GM13976 (cell line): ENCODE results near the gene PIGZ.

Experiments used
- DNase-seq: peaks from one replicate; pipeline ENCODE4 v3.0.0; 2012; ENCODE audit warnings: low spot score
- CTCF ChIP-seq: IDR thresholded peaks from 2 replicates; pipeline ENCODE4 v1.5.1; 2012; ENCODE audit warnings: borderline replicate concordance, mild to moderate bottlenecking; ENCODE audit not compliant: insufficient read depth; ENCODE audit errors: extremely low read depth, missing control alignments, control extremely low read depth
- in situ Hi-C: fragments of 300-500 bp; cut with MboI; formaldehyde crosslinking; loops from one replicate; pipeline ENCODE4 v1.12.0; 2022; ENCODE audit warnings: low sequenced_read_pairs, mixed read lengths, inconsistent platforms; ENCODE audit not compliant: unreplicated experiment

The PIGZ gene

GRCh38 chr3:197007296-197007940, 38.8 kb upstream of the PIGZ start:
- no peak for TF ChIP-seq CTCF
- DNase-seq = no peak
- in situ Hi-C loops = loop anchor here (25.0 kb wide), 1 partner anchor 180 kb away; no protein-coding TSS in a partner anchor

GRCh38 chr3:197006860-197007259, 38.2 kb upstream of the PIGZ start:
- no peak for DNase-seq
- in situ Hi-C loops = loop anchor here (25.0 kb wide), 1 partner anchor 180 kb away; no protein-coding TSS in a partner anchor
- TF ChIP-seq CTCF = no peak

GRCh38 chr3:197006446-197006845, 37.8 kb upstream of the PIGZ start:
- in situ Hi-C loops = loop anchor here (25.0 kb wide), 1 partner anchor 181 kb away; no protein-coding TSS in a partner anchor

GRCh38 chr3:197003461-197004385, 35.1 kb upstream of the PIGZ start:
- DNase-seq = no peak
- in situ Hi-C loops = loop anchor here (25.0 kb wide), 1 partner anchor 184 kb away; no protein-coding TSS in a partner anchor
- TF ChIP-seq CTCF = no peak

More at GRCh38 chr3:197006446-197006845, 37.8 kb upstream of the PIGZ start:
- TF ChIP-seq CTCF = no peak
- DNase-seq = no peak

GRCh38 chr3:197002701-197003454, 34.2 kb upstream of the PIGZ start:
- in situ Hi-C loops = loop anchor here (25.0 kb wide), 1 partner anchor 184 kb away; no protein-coding TSS in a partner anchor
- peak; percentile 94 for TF ChIP-seq CTCF
- DNase-seq = peak; percentile 95
